HepG2 (cell line): Measurements from ENCODE around the gene SKP1. TPM values are rescaled to one million over a fixed set of nuclear protein-coding genes. Genes with fewer than 3 reads are reported as not detected.
A peak's percentile ranks its signal among the peaks of the same experiment; 100 is the strongest.

Source experiments
- ATF7 ChIP-seq, 2 experiments: fragments of 450-650 bp in 1 of 2; sonication (generic) in 1 of 2; formaldehyde crosslinking in 1 of 2; IDR thresholded peaks; 2 replicates each; pipeline versions ENCODE4 v1.4.0 to v1.6.1; 2016 to 2020; ENCODE audit warnings: antibody characterized with exemption in 1 of 2, mild to moderate bottlenecking in 1 of 2, missing genetic modification reagents in 1 of 2
- GABPA ChIP-seq, 2 experiments: IDR thresholded peaks; 2 replicates each; pipeline ENCODE4 v1.6.1; 2011 to 2016; ENCODE audit warnings: low read depth in 2 of 2, low read length in 1 of 2, missing biosample characterization in 1 of 2, missing genetic modification characterization in 1 of 2
- HNF4A ChIP-seq: sonication (generic); formaldehyde crosslinking; IDR thresholded peaks from 2 replicates; pipeline ENCODE4 v1.4.0; 2020; ENCODE audit warnings: missing genetic modification reagents
- KLF11 ChIP-seq: IDR thresholded peaks from 2 replicates; pipeline ENCODE4 v1.6.1; 2016; ENCODE audit warnings: missing compliant biosample characterization
- KLF9 ChIP-seq: IDR thresholded peaks from 2 replicates; pipeline ENCODE4 v1.6.1; 2016; ENCODE audit warnings: low read depth
- NR2C2 ChIP-seq: sonication (generic); formaldehyde crosslinking; IDR thresholded peaks from 2 replicates; pipeline ENCODE4 v1.4.0; 2020; ENCODE audit warnings: missing genetic modification reagents, mild to moderate bottlenecking, moderate library complexity, borderline replicate concordance
- PTBP1 ChIP-seq: fragments of 200-400 bp; formaldehyde crosslinking; IDR thresholded peaks from 2 replicates; pipeline ENCODE4 v1.6.1; 2018; ENCODE audit warnings: low read length, low read depth; ENCODE audit not compliant: poor library complexity, severe bottlenecking
- STAG1 ChIP-seq: sonication (generic); formaldehyde crosslinking; IDR thresholded peaks from 2 replicates; pipeline ENCODE4 v1.4.0; 2020; ENCODE audit warnings: missing genetic modification reagents
- STAT5B ChIP-seq: sonication (generic); formaldehyde crosslinking; IDR thresholded peaks from 2 replicates; pipeline ENCODE4 v1.4.0; 2020; ENCODE audit warnings: missing genetic modification reagents
- THAP11 ChIP-seq: IDR thresholded peaks from 2 replicates; pipeline ENCODE4 v1.6.1; 2016; ENCODE audit warnings: missing biosample characterization, missing genetic modification reagents
- ZNF10 ChIP-seq: sonication (generic); formaldehyde crosslinking; IDR thresholded peaks from 2 replicates; pipeline ENCODE4 v1.4.0; 2020; ENCODE audit warnings: mild to moderate bottlenecking, low read depth, missing genetic modification reagents, borderline replicate concordance
- ZNF136 ChIP-seq: sonication (generic); formaldehyde crosslinking; IDR thresholded peaks from 2 replicates; pipeline ENCODE4 v1.8.1; 2022; ENCODE audit warnings: low read depth, mild to moderate bottlenecking, moderate library complexity, missing genetic modification reagents
- ZNF292 ChIP-seq: sonication (generic); formaldehyde crosslinking; IDR thresholded peaks from 2 replicates; pipeline ENCODE4 v1.8.1; 2022; ENCODE audit warnings: mild to moderate bottlenecking, low read depth, missing genetic modification reagents, borderline replicate concordance
- ZNF33B ChIP-seq: sonication (generic); formaldehyde crosslinking; IDR thresholded peaks from 2 replicates; pipeline ENCODE4 v1.5.1; 2020; ENCODE audit warnings: mild to moderate bottlenecking, missing genetic modification reagents
- ZNF468 ChIP-seq: sonication (generic); formaldehyde crosslinking; IDR thresholded peaks from 2 replicates; pipeline ENCODE4 v1.8.0; 2022; ENCODE audit warnings: mild to moderate bottlenecking, moderate library complexity, missing genetic modification reagents
- ZNF556 ChIP-seq: sonication (generic); formaldehyde crosslinking; IDR thresholded peaks from 2 replicates; pipeline ENCODE4 v1.4.0; 2020; ENCODE audit warnings: mild to moderate bottlenecking, missing genetic modification reagents, borderline replicate concordance
- ZNF670 ChIP-seq: sonication (generic); formaldehyde crosslinking; IDR thresholded peaks from 2 replicates; pipeline ENCODE4 v1.8.0; 2022; ENCODE audit warnings: mild to moderate bottlenecking, missing genetic modification reagents, borderline replicate concordance
- ZNF772 ChIP-seq: sonication (generic); formaldehyde crosslinking; IDR thresholded peaks from 2 replicates; pipeline ENCODE4 v1.5.0; 2020; ENCODE audit warnings: mild to moderate bottlenecking, missing genetic modification reagents
- ZNF776 ChIP-seq: sonication (generic); formaldehyde crosslinking; IDR thresholded peaks from 2 replicates; pipeline ENCODE4 v1.4.0; 2020; ENCODE audit warnings: mild to moderate bottlenecking, missing genetic modification reagents
- ZNF780A ChIP-seq: sonication (generic); formaldehyde crosslinking; IDR thresholded peaks from 2 replicates; pipeline ENCODE4 v1.8.0; 2022; ENCODE audit warnings: mild to moderate bottlenecking, missing genetic modification reagents, moderate library complexity
- ZNF878 ChIP-seq: sonication (generic); formaldehyde crosslinking; IDR thresholded peaks from 2 replicates; pipeline ENCODE4 v1.8.1; 2023; ENCODE audit warnings: mild to moderate bottlenecking, missing genetic modification reagents, moderate library complexity
- polyA plus RNA-seq, 8 experiments: library from polyadenylated mRNA; depleted of rRNA in 3 of 8; stranded (reverse) in 7 of 8; unstranded in 1 of 8; fragments of >200 nt; fragmentation: Illumina TruSeq in 4 of 8; extraction: Trizol in 4 of 8; gene quantifications; 2 replicates each; pipeline versions ENCODE4 v1.2.1 to v1.2.3, GENCODE V29; 2011 to 2016; ENCODE audit warnings: low read depth in 4 of 8, missing spikeins in 1 of 8, mixed read lengths in 1 of 8; ENCODE audit not compliant: insufficient read depth in 1 of 8
- total RNA-seq, 5 experiments: library from RNA; depleted of rRNA; stranded (reverse); fragments of >200 nt; fragmentation: Illumina TruSeq; extraction: Trizol; gene quantifications; 2 replicates each; pipeline ENCODE4 v1.2.3, GENCODE V29; 2016; ENCODE audit warnings: low read depth in 1 of 5
- TF ChIP-seq, protein P1 (sequence below): conservative IDR thresholded peaks from 2 replicates; pipeline ENCODE4 v1.6.1; 2018; ENCODE audit warnings: missing genetic modification reagents
- TF ChIP-seq, protein P2 (sequence below): sonication (generic); formaldehyde crosslinking; IDR thresholded peaks from 2 replicates; pipeline ENCODE4 v1.4.0; 2020; ENCODE audit warnings: mild to moderate bottlenecking, missing genetic modification reagents
- TF ChIP-seq, protein P3 (sequence below): sonication (generic); formaldehyde crosslinking; IDR thresholded peaks from 2 replicates; pipeline ENCODE4 v1.9.0; 2021; ENCODE audit warnings: missing genetic modification reagents, mild to moderate bottlenecking, borderline replicate concordance
- TF ChIP-seq, protein P4 (sequence below): IDR thresholded peaks from 2 replicates; pipeline ENCODE4 v1.6.1; 2016

Gene SKP1
- total and polyA plus RNA-seq, 2 of the 13 experiments (the other 11 are each of a cell fraction or from before 2014, with no cell fraction given): 134 to 340 TPM

DNA sequence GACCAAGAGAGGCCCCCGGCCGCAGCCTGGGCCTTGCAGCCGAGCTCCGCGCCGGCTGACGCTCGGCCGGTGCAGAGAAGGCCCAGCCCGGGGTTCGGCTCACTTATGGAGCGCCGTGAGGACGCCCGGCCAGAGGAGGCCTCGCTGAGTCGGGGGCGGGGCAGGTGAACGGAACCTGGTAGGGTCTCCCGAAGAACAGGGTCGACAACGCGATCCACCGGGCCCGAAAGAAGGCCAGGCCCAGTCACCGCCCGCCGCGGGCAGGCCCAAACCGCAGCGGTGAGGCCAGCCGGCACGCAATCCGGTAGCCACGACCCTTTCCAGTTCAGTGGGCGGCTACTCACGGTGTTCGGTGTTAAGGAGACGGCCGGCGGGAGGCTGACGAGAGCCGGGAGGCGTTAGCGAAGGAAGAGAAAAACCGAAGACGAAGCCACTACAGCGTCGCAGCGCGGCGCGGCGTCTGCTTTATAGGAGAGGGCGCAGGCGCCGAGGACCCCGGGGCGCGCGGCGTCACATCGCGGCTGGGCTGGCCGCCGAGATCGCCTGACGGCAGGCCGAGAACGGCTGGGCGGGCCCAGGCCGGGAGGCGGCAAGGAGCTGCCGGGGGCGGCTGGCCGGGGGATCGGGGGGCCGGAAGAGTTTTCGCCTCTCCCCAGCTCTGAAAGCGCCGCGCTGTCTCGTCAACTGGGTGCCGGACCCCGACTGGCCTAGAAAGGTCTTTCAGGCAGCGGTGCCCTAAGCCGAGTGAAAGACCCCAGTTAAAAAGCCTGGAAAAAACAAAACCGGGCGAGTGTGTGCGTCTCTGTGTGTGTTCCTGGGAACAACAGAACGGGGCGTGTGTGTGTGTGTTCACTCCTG, at the start of gene SKP1 (continued):
- TF ChIP-seq ATF7 (IDR thresholded peaks at IDR 0.05) (no peak), ATF7 (CRISPR knock-in tag; IDR thresholded peaks at IDR 0.05) (no peak), ZNF136 (CRISPR knock-in tag) (no peak), ZNF556 (CRISPR knock-in tag) (peak; percentile 38; the same call in 1 of the 2 replicates), ZNF776 (peak; percentile 80; the same call in 1 of the 2 replicates), KLF11 (CRISPR knock-in tag) (0 out of 2 replicates have a peak, but pooled peaks have one; percentile 66), ZNF772 (peak; percentile 86; the same call in 1 of the 2 replicates), ZNF292 (CRISPR knock-in tag) (peak; percentile 51; the same call in 1 of the 2 replicates), ZNF33B (CRISPR knock-in tag) (peak; percentile 81), ZNF468 (peak; percentile 92), THAP11 (CRISPR knock-in tag) (peak; percentile 78), GABPA (IDR thresholded peaks at IDR 0.05; ENCODE audit: low read depth, low read length) (no peak), GABPA (CRISPR knock-in tag; IDR thresholded peaks at IDR 0.05; ENCODE audit: low read depth) (no peak), ZNF780A (CRISPR knock-in tag) (peak; percentile 58; the same call in 1 of the 2 replicates), HNF4A (CRISPR knock-in tag) (no peak; the same call in none of the 2 replicates), ZNF670 (peak; percentile 96; the same call in 1 of the 2 replicates), ZNF10 (CRISPR knock-in tag) (no peak), KLF9 (CRISPR knock-in tag) (0 out of 2 replicates have a peak, but pooled peaks have one; percentile 59), NR2C2 (CRISPR knock-in tag) (peak; percentile 76), PTBP1 (no peak), STAT5B (CRISPR knock-in tag) (no peak), ZNF878 (CRISPR knock-in tag) (no peak), STAG1 (CRISPR knock-in tag) (0 out of 2 replicates have a peak, but pooled peaks have one; percentile 15)
- TF ChIP-seq, protein P1, sequence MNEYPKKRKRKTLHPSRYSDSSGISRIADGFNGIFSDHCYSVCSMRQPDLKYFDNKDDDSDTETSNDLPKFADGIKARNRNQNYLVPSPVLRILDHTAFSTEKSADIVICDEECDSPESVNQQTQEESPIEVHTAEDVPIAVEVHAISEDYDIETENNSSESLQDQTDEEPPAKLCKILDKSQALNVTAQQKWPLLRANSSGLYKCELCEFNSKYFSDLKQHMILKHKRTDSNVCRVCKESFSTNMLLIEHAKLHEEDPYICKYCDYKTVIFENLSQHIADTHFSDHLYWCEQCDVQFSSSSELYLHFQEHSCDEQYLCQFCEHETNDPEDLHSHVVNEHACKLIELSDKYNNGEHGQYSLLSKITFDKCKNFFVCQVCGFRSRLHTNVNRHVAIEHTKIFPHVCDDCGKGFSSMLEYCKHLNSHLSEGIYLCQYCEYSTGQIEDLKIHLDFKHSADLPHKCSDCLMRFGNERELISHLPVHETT: peak; percentile 86
- TF ChIP-seq, protein P2, sequence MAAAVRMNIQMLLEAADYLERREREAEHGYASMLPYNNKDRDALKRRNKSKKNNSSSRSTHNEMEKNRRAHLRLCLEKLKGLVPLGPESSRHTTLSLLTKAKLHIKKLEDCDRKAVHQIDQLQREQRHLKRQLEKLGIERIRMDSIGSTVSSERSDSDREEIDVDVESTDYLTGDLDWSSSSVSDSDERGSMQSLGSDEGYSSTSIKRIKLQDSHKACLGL (CRISPR knock-in tag): peak; percentile 95
- TF ChIP-seq, protein P3, sequence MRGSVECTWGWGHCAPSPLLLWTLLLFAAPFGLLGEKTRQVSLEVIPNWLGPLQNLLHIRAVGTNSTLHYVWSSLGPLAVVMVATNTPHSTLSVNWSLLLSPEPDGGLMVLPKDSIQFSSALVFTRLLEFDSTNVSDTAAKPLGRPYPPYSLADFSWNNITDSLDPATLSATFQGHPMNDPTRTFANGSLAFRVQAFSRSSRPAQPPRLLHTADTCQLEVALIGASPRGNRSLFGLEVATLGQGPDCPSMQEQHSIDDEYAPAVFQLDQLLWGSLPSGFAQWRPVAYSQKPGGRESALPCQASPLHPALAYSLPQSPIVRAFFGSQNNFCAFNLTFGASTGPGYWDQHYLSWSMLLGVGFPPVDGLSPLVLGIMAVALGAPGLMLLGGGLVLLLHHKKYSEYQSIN (CRISPR knock-in tag): no peak
- TF ChIP-seq, protein P4, sequence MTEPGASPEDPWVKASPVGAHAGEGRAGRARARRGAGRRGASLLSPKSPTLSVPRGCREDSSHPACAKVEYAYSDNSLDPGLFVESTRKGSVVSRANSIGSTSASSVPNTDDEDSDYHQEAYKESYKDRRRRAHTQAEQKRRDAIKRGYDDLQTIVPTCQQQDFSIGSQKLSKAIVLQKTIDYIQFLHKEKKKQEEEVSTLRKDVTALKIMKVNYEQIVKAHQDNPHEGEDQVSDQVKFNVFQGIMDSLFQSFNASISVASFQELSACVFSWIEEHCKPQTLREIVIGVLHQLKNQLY: no peak
